HG02943 (cell line): ENCODE data around the gene RGS19.
"Not testable (repeated sequence)": the region's sequence is repeated elsewhere in the genome, so short reads cannot be mapped to it uniquely, and the experiment has no call there.

Source experiments
- ATAC-seq: cut with Tn5 transposase; IDR thresholded peaks from one replicate; pipeline ENCODE4 v1.9.1; 2021; ENCODE audit warnings: mild to moderate bottlenecking, low read depth, moderate library complexity; ENCODE audit not compliant: unreplicated experiment

Gene RGS19

DNA sequence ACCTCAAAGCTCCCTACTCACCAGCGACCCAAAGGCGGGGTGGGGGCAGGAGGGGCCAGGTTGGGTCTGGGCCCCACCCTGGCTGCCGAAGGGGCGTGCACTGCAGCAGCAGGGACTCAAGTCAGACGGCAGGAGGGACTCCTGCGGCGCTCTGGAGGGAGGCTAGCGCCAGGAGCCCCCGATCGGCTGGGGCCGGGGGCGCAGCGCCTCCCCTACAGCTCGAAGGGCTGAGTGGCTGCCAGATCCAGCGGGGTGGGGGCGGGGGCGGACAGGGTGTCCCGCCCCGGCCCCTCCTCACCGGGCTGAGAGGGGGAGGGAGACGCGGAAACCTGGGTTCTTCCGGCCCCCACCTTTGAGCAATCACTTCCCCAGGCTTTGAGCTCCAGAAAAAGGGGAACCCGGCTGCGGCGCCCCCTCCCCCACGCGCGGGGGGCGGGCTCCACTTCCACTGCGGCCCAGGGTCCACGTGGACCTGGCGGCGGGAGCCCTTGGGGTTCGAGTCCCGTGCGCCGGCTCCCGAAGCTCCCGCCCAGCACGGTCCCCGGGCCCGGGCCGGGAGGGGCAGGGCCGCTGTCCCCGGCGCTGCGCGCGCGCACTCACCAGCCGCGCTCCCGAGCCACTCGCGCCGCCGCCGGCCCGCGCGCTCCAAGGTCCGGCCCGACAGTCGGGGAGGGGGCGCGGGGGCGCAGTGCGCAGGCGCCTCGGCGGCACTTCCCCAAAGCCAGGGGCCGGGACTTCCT is at the start of gene RGS19:
Gene RGS19, minus strand, starts transcription at position 246 of the 740 bp plus-strand sequence. CDS start 2,632 bp downstream, outside the sequence.
- ATAC-seq = no peak

- not testable (repeated sequence) for ATAC-seq
These were observed 44.2 kb upstream of the RGS19 start for GRCh38 chr20:64123517-64123916.

DNA sequence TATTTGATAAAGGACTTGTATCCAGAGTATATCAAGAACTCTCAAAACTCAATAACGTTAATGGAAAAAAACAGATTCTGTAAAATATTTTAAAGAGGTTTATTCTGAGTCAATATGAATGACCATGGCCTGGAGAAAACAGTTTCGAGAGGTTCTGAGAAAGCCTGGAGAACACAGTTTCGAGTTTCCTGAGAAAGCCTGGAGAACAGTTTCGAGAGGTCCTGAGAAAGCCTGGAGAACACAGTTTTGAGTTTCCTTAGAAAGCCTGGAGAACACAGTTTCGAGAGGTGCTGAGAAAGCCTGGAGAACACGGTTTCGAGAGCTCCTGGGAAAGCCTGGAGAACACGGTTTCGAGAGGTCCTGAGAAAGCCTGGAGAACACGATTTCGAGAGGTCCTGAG is 43.6 kb upstream of the RGS19 start:
- ATAC-seq = not testable (repeated sequence)

- ATAC-seq = no peak
These were observed 42.3 kb upstream of the RGS19 start for GRCh38 chr20:64121586-64121985.

GRCh38 chr20:64119681-64120341 is 40.5 kb upstream of the RGS19 start:
- ATAC-seq = no peak

DNA sequence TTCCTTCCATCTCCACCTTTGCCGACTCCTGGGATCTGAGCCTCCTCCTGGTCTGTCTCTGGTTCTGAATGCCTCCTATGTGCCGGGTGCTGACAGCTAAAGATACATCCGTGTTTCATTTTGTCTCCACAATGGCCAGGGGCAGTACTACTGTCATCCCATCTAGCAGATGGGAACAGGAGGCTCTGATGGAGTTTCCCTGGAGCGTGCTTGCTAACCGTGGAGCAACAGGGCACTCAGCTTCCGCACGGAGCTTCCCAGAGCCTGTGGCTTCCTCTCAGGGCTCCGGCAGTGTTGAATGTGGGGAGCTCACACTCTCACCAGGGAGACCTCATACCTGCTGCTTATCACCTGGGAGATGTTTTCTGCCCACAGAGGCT is 40.0 kb upstream of the RGS19 start:
- no peak for ATAC-seq

GRCh38 chr20:64117432-64117777 is 38.1 kb upstream of the RGS19 start:
- ATAC-seq = not testable (repeated sequence)

GRCh38 chr20:64116541-64117431 is 37.5 kb upstream of the RGS19 start:
- no peak for ATAC-seq

DNA sequence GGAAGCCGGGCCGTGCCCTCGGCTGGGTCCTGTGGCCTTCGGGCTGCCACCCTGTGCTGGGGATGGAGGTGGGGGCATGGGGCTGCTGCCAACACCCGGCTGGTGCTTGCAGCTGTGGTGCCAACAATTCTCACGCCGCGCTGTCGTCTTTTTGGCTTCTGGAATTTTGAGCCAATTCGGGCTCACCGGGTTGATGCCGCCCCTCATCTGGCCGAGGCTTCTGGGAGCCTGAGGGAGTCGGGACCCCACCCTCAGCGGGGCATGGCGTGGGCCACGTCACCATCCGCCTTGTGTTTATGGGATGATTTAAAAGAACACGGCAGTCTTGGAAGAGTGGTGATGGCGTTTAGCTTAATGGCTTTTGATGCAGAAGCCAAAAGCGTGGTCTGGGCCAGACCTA is 36.7 kb upstream of the RGS19 start:
- no peak for ATAC-seq

GRCh38 chr20:64115171-64115911 is 36.0 kb upstream of the RGS19 start:
- ATAC-seq = no peak

GRCh38 chr20:64114356-64114971 is 35.1 kb upstream of the RGS19 start:
- ATAC-seq = no peak

DNA sequence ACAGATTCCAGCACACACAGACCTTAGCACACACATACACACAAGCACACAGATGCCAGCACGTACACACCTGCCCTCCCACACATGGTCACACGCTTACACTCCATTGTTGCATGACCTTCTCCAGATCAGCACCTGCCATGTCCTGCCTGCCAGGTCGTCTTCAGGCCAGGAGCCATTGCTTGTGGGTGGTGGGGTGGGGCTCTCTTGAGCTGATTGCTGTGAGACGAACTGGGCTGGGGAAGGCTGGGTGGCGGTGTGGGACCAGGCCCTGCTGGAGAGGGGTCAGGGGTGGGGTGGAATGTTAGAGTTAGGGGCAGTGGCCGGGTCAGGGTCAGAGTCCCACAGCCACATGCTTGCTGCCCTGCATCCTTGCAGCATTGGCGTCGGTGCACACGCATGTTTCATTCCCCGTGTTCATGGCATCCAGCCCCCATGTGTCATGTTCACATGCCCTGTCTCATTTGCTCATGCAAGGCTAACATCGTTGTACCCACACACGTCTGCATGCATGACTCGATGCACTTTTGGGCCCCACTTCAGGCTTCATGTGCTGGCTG is 34.6 kb upstream of the RGS19 start:
- ATAC-seq = no peak

DNA sequence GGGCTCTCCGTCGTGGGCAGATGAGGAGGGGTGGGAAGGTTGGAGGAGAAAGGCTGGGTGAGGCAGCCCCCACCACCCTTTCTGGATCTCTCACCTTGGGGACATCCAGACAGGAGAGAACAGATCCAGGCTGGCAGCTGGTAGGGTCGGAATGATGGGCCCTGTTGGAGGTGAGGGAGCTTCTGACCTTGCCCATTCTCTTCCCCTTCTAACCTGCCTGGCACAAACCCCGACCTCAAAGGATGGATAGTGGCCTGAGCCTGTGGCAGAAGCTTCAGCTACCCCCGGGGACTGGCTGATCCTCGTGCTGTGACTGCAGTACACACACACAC is 34.1 kb upstream of the RGS19 start:
- no peak for ATAC-seq

- no peak for ATAC-seq
These were observed 33.5 kb upstream of the RGS19 start for GRCh38 chr20:64112691-64113443.

- ATAC-seq = no peak
These were observed 32.7 kb upstream of the RGS19 start for GRCh38 chr20:64111841-64112641.

DNA sequence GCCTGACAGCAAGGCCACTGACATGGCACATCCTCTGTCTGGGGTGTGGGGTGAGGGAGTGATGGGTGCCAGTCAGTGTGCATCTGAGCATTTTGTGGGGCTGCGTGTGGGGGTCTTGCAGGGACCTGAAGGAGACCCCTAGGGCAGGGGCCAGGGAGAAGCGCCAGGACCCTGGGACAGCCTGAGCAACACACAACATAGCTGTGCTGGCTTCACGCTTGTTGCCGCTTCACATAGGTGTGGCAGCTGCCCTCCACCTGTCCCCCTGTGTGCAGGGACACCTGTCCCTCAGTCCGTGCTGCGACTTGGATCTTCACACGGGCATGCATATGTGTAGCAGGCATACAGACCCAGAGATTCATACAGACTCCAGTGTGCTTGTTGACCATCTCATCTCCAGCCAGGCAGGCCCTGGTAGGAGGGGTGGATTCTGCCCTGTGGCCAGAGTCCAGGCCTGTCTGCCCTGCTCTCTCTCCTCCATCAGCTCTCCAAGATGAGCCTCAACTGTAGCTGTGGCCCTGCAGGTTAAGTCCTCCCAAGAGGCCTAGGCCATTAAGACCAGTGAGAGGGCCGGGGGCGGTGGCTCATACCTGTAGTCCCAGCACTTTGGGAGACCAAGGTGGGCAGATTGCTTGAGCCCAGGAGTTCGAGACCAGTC is 31.2 kb upstream of the RGS19 start:
- no peak for ATAC-seq

GRCh38 chr20:64109831-64110391 is 30.6 kb upstream of the RGS19 start:
- no peak for ATAC-seq
